ENCODE results near the gene DHRS7.
"Not testable (repeated sequence)": the region's sequence is repeated elsewhere in the genome, so short reads cannot be mapped to it uniquely, and the experiment has no call there.

The DHRS7 gene

DNA sequence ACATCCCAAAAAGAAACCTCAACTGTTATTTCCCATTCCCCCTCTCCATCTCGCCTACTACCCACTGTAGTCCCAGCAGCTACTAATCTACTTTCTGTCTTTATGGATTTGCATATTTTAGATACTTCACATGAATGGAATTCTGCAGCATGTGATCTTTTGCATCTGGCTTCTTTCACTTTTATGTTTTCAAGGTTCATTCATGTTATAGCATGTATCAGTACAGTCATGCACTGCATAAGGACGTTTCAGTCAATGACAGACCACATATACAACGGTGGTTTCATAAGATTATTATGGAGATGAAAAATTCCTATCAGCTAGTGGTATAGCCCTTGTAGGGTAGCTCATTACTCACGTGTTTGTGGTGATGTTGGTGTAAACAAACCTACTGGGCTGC is 49.0 kb downstream of the DHRS7 start:
- DNase-seq = no peak

DNA sequence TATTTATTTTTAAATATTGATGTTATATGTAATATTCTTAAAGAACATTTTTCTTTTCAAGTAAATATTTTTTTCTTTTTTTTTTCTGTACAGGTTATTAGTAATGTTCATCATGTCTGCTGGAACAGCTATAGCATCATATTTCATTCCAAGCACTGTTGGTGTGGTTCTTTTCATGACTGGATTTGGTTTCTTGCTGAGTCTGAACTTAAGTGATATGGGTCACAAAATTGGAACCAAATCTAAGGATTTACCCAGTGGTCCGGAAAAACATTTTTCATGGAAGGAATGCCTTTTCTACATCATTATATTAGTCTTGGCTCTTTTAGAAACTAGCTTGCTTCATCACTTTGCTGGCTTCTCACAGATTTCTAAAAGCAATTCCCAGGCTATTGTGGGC is 50.3 kb downstream of the DHRS7 start:
- no peak for DNase-seq

GRCh38 chr14:60111732-60112131 is 53.5 kb downstream of the DHRS7 start:
- DNase-seq = no peak

DNA sequence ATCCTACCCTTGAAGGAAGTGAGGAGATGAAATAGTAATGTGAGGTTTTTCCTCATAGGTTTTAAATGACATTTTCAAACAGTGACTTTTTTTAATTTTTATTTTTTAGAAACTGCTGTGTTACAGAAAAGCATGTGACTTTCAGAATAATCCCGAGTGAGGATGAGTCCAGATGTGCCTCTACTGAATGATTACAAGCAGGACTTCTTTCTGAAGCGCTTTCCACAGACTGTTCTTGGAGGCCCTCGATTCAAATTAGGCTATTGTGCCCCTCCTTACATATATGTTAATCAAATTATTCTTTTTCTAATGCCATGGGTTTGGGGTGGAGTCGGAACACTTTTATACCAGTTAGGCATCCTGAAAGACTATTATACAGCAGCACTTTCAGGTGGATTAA is 57.7 kb downstream of the DHRS7 start:
- no peak for DNase-seq

- no peak for DNase-seq
Observed at GRCh38 chr14:60106339-60106738, 58.9 kb downstream of the DHRS7 start.

- no peak for DNase-seq
Observed at GRCh38 chr14:60102389-60102788, 62.8 kb downstream of the DHRS7 start.

GRCh38 chr14:60101786-60102185 is 63.4 kb downstream of the DHRS7 start:
- DNase-seq = no peak

DNA sequence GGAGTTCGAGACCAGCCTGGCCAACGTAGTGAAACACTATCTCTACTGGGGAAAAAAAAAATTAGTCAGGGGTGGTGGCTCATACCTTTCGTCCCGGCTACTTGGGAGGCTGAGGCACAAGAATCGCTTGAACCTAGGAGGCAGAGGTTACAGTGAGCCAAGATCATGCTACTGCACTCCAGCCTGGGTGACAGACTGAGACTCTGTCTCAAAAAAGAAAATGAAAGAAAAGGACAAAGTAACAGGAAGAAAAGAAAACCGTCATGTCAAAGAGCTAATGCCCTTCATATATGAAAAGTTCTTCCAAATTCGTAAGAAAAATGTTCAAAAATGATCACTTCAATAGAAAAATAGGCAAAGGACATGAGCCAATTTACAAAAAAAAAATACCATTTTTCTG is 65.3 kb downstream of the DHRS7 start:
- DNase-seq = not testable (repeated sequence)

GRCh38 chr14:60097974-60098373 is 67.2 kb downstream of the DHRS7 start:
- DNase-seq = no peak

GRCh38 chr14:60095781-60096450 is 69.3 kb downstream of the DHRS7 start:
- DNase-seq = no peak

GRCh38 chr14:60095231-60095630 is 70.0 kb downstream of the DHRS7 start:
- no peak for DNase-seq

DNA sequence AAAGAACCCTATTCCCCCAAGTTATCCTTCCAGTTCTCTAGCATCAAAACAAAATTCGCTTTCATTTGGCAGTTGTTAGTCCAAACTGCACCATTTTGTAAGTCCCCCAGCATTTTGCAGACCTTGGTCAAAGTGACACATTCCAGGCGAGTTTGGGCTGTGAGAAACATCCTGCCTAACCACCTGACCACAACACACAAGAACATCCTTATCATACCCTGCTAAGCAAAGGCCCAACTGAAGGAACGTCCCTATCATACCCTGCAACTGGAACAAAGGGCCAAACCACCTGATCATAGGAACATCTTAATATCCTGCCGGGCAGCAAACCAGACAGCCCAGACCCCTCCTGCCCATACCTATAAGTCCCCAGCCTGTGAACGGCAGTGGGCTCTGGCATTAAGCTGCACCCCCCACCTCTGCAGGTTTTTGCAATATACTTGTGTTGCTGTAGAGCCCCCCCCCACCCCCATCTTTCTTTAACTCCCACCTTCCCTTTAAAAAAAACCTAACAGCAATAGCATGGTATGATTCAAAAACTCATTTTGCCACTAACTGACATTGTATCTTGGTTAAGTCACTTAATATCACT is 70.8 kb downstream of the DHRS7 start:
- no peak for DNase-seq
